NCI-H2029 (cell line): ENCODE results near the gene SSR3.
A peak's percentile ranks its signal among the peaks of the same experiment; 100 is the strongest.
"Not testable (repeated sequence)": the region's sequence is repeated elsewhere in the genome, so short reads cannot be mapped to it uniquely, and the experiment has no call there.

ENCODE experiments used
- DNase-seq: peaks from one replicate; lab custom pipeline; 2025; lab: John Stamatoyannopoulos, UW

The SSR3 gene

GRCh38 chr3:156554842-156555687, at the start of gene SSR3:
Gene SSR3 (minus strand): TSS chr3:156555117. CDS start chr3:156555089, 28 bp downstream.
- peak; percentile 98 for DNase-seq

- DNase-seq, result no peak
These were observed 49.2 kb upstream of the SSR3 start for GRCh38 chr3:156604064-156604641.

DNA sequence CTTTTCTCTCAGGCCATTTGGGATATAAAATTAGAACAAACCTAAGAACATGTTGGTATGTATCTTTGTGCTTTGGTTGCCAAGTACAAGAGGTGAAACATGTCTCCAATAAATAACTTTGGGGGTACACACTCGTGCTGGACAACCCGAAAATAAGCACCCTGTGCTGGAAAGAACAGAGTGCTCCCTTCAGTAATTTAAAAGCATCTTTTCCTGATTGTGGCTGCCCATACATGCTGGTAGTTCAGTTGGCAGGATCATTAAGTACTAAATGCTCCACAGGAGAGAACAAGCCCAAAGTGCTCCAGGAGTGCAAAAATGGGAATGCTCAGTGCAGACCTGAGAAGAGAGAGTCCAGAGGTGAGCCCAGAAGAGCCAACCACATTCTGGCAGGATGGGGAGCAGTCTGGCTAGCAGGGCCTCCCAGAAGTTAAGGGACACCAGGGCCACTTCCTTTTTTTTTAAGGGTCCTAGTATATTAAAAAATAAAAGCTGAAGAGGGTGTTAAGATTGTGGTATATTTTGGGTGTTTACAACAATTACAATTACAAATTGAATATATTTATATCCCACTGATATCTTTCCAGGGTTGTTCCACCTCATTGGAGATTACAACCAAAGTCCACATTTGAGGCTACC, 48.6 kb upstream of the SSR3 start:
- DNase-seq, result no peak

DNA sequence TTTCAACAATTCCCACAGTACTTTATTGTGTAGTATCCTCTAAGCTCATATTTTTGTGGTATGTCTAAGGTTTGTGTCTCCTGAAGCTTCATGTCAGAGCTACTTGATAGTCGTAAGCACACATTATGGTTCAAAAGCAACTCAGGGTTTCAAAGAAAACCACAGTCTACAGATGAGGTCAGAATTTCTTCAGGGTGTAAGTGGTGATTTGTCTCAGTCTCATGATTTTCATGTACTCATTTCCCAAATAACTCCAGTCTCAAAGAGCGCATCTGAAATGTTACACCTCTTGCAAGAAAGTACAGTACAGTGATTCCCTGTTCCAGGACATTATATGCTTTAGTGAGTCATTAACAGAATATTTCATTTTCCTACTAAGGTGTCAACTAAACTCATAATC, 47.5 kb upstream of the SSR3 start:
- no peak for DNase-seq

DNA sequence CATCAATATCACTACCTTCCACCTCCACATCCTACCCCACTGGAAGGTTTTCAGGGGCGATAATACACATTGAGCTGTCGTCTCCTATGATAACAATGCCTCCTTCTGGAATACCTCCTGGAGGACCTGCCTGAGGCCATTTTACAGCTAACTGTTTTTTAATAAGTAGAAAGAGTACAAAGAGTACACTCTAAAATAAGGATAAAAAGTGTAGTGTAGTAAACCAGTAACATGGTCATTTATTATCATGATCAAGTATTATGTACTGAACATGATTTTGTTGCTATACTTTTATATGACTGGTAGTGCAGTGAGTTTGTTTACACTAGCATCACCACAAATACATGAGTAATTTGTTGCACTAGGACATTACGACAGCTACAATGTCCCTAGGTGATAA, 46.6 kb upstream of the SSR3 start:
- DNase-seq, result no peak

DNA sequence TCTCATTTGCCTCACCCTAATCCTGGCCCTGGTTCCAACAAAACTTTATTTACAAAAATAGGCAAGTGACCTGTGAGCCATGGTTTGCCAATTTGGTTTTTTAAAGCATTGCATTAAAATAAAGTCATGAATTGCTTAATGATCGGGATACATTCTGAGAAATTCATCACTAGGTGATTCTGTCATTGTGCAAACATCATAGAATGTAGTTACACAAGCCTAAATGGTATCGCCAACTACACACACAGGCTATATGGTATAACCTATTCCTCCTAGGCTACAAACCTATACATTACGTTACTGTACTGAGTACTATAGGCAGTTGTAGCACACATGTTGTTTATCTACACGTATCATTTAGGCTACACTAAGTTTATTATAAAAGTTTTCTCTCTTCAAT, 45.9 kb upstream of the SSR3 start:
- DNase-seq, result no peak

DNA sequence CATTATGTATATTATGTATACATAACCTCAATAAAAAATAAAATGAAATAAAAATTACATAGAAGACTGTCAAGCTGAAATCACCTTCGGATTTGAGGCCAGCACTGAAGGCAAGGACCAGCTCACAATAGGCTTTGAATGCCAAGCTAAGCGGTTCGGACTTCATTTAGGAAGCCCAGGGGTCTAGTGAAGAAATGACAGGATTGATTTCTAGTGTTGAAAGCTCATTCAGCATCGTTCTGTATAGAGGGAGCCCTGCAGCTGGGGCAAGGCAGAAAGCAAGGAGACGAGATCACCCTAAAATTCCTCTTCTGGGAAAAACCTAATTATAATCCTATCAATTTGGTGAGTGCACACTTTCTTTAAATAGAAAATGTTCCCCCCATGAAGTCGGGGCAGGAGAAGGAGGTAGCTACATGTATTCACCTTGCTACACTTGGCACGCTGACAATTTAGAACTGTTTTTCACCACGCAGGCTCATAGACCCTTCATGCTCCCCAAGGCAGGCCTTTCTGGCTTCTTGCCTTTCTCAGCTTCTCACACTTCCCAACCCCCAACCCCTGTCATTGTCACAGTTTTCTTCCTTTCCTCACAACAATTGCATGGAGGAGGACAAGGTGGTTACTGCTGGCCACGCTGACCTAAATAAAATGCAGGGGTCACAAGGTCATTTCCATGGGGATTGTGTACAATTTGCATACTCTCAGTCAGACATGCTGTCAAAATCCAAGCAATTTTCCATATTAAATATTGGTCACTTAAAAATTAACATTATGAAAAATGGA, 44.4 kb upstream of the SSR3 start:
- DNase-seq, result no peak

DNA sequence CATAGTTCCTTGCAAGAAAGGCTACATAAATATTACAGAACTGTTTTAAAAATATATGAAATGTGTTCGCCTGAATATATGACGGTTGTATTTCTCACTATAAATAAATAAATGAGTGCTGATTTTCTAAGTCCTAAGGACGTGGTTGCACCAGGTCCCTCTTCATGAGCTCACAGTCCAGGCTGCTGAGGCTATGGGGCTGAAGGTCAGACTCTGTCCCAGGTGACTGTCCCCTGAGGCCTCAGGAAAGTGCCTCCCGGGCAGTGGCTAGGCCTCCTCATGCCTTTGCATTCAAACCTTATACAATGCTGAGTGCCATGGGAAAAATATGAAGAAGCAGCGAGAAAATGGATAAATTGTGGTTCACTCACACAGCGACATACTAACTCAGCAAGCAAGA, 43.5 kb upstream of the SSR3 start:
- no peak for DNase-seq

- DNase-seq, result no peak
These were observed 39.3 kb upstream of the SSR3 start for GRCh38 chr3:156594219-156594683.

- DNase-seq, result no peak
These were observed 38.9 kb upstream of the SSR3 start for GRCh38 chr3:156593814-156594213.

- DNase-seq, result not testable (repeated sequence)
These were observed 34.9 kb upstream of the SSR3 start for GRCh38 chr3:156589806-156590205.

DNA sequence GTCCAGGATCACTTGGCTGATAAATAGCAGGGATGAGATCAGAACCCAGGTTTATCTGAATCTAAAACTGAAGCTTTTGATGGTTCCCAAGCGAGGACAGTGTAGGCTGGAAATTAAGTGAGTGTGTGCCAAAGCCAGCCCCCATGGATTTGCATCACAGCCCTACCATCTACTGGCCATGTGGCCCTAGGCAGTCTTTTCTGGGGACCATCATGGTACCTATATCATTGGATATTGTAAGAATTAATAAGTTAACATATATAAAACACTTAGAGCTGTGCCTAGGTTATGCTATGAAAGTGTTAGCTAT, 32.8 kb upstream of the SSR3 start:
- no peak for DNase-seq

- no peak for DNase-seq
These were observed 32.2 kb upstream of the SSR3 start for GRCh38 chr3:156586905-156587759.

GRCh38 chr3:156583469-156583868, 28.6 kb upstream of the SSR3 start:
- DNase-seq, result no peak

GRCh38 chr3:156582532-156583183, 27.7 kb upstream of the SSR3 start:
- no peak for DNase-seq

- no peak for DNase-seq
These were observed 27.0 kb upstream of the SSR3 start for GRCh38 chr3:156581954-156582353.

DNA sequence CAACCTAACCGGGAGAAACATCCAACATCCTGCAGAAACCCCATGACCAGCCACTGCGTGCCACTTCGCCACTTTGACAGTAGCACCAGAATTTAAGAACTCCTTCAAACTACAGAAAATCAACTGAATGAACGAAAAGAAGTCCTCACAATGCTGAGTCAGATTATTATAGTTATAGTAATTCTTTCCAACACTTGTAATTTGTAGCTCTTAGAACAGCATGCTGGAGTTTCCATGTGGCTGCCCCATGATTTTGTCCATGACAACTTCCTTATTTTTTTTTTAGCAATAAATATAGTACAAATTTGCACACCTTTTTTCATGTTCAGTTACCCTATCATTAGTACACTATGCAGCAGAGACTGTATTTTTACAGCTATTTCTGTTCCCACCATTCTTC, 26.1 kb upstream of the SSR3 start:
- DNase-seq, result no peak

DNA sequence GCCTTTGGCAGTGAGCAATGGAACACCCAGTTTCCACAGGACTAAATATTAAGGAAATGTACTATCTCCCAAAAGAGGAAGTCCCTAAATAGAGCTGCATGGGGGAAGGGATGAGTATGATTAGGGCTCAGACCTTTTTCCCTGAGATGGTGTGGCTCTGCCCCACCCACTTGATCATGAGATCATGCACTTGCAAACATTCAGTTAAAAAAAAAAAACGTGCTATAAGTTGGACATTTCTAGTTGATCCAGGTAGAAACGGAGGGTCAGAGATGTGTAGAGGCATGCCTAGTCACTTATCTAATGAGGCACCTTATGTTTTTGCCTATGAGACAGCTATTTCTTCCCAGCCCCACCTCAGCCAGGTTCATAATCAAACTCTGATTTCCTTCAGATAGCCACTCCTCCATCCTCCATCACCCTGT, 24.5 kb upstream of the SSR3 start:
- DNase-seq, result no peak

DNA sequence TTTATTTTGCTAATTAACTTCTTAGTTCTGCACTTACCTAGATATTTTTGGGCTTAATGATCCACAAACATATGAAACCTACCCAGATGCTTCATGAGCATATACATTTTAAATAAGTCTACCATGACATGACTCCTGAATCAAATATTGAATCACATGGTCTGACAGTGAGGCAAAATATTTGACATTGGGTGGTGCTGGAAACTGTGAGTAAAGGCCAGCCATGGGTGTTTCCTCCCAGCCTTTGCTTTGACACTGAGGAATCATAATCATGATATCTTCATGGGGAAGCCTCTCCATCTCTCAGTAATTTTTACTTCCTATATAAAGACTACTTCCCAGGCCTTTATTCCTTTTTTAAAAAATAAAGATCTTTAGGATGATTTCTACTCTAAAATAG, 22.8 kb upstream of the SSR3 start:
- DNase-seq, result no peak

GRCh38 chr3:156576651-156577348, 21.9 kb upstream of the SSR3 start:
- no peak for DNase-seq
